ENCODE data around the gene CCDC157.

The CCDC157 gene

GRCh38 chr22:30354644-30355043, 2.2 kb upstream of the CCDC157 start:
- DNase-seq (ENCODE audit: low read depth, low spot score): no peak

GRCh38 chr22:30357236-30357570, 396 bp downstream of the CCDC157 start:
- no peak for DNase-seq (ENCODE audit: low read depth, low spot score)

DNA sequence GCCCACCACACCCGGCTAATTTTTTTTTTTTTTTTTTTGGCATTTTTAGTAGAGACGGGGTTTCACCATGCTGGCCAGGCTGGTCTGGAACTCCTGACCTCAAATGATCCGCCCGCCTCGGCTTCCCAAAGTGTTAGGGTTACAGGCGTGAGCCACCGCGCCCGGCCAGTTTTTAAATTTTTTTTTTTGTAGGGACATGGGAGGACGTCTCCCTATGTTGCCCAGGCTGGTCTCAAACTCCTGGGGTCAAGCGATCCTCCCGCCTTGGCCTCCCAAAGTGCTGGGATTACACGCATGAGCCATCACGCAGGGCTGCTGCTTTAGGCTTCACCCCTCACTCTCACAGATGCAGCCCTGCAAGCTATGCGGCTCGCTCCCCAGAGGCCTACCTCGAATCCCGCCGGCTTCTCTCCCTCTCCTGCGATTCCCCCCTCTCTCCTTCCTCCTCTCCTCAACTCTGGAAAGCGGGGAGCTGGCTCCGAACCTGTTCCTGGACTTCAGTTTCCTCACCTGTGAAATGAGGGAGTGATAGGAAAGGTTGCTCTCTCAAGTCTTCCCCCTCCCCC, 926 bp downstream of the CCDC157 start:
- no peak for DNase-seq (ENCODE audit: low read depth, low spot score)

DNA sequence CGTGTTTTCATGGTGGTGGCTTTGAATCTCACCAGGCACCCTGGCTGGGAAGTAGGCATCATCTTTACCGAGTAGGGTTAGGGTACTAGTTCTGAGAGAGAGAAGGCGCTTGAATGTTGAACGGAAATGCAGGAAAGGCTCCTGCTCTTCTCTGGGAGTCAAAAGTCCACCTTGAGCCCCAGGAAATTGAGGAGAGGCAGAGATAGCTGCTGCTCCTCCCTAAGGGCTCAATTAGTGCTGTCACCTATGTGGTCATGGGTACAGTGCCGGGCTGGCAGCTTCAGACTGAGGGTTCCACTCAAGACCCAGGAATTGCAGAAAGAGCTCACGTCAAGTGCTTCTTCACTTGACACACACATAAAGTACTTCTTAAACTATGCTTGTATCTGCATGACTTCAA, 1.7 kb downstream of the CCDC157 start:
- no peak for DNase-seq (ENCODE audit: low read depth, low spot score)

- DNase-seq (ENCODE audit: low read depth, low spot score): no peak
Observed at GRCh38 chr22:30361916-30362650, 5.3 kb downstream of the CCDC157 start.

DNA sequence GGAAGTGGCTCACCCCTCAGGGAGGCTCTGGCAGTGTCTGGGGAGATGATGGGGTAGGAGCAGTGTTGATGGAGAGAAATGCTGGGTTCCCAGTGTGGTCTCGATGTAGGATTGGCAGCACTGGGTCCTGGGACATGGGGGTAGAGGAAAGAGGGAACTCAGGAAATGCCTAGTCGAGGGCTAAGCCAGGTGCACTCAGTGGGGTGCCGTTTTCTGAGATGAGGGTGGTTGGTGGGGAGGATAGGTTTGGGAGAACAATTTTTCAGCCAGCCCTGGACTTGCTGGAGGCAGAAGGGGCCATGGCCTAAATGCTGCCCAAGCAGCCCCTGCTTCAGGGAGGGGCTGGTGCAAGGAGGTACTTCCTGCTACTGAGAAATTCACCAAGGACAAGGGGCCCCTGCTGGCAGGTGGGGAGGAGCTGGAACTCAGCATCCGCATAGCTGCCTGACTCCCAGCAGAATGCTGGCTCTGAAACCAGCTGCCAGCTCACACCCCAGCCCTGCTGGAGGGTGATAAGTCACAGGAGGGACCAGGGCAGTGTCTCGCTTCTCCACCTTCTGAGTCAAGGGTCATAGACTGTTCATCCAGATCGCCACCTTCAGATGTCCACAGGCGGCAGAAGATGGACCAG, 6.0 kb downstream of the CCDC157 start:
- peak; percentile 60 for DNase-seq (ENCODE audit: low read depth, low spot score)

- DNase-seq (ENCODE audit: low read depth, low spot score): no peak
Observed at GRCh38 chr22:30365891-30366290, 9.1 kb downstream of the CCDC157 start.

DNA sequence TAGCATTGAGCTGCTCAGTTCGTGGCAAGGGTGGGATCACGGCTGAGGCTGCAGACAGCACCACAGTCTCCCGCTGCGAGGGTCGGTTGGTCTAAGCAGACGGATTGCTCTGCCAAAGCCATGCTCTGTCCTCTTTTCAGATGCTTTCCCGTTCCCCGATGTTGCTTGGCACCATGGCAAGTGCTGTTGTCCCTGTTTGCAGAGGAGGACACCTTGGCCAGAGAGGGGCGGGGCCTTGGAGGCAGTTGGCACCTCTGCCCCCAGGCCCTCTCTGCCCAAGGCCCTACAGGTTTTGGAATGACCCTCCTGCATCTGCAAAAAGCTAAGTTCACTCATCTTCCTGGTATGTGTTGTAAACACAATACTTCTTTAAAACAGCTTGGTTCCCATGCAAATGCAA, 11.6 kb downstream of the CCDC157 start:
- DNase-seq (ENCODE audit: low read depth, low spot score): no peak

- DNase-seq (ENCODE audit: low read depth, low spot score): no peak
Observed at GRCh38 chr22:30370641-30371230, 13.9 kb downstream of the CCDC157 start.

DNA sequence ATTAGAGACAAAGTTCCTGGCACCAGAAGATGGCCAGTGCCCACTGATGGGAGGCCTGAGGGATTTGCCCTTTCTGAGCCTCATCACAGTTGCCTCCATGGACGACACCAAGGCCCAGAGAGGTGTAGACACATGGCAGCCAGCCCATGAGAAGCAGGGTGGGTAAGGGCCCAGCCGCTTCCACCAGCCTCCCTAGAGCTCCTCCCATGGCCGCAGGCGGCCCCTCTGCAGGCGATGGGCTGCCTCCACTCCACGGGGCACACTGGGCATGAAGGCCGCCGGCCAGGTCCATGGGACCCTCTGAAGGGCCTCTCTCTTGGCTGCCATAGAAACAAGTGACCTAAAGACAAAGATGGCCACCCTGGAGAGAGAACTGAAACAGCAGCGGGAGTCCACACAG, 14.5 kb downstream of the CCDC157 start:
- no peak for DNase-seq (ENCODE audit: low read depth, low spot score)

DNA sequence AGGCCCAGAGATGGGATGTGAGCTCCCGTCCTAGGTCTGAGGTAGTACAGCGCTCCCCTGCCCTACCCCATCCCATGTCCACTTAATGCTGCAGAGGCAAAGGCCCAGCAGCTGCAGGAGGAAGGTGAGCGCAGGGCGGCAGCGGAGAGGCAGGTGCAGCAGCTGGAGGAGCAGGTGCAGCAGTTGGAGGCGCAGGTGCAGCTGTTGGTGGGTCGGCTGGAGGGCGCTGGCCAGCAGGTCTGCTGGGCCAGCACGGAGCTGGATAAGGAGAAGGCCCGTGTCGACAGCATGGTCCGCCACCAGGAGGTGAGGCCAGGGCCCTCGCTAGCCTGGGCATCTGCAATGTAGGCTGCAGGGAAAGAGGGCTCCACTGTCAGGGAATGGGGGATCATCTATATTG, 15.2 kb downstream of the CCDC157 start:
- DNase-seq (ENCODE audit: low read depth, low spot score): no peak

GRCh38 chr22:30372915-30373314, 16.1 kb downstream of the CCDC157 start:
- no peak for DNase-seq (ENCODE audit: low read depth, low spot score)

DNA sequence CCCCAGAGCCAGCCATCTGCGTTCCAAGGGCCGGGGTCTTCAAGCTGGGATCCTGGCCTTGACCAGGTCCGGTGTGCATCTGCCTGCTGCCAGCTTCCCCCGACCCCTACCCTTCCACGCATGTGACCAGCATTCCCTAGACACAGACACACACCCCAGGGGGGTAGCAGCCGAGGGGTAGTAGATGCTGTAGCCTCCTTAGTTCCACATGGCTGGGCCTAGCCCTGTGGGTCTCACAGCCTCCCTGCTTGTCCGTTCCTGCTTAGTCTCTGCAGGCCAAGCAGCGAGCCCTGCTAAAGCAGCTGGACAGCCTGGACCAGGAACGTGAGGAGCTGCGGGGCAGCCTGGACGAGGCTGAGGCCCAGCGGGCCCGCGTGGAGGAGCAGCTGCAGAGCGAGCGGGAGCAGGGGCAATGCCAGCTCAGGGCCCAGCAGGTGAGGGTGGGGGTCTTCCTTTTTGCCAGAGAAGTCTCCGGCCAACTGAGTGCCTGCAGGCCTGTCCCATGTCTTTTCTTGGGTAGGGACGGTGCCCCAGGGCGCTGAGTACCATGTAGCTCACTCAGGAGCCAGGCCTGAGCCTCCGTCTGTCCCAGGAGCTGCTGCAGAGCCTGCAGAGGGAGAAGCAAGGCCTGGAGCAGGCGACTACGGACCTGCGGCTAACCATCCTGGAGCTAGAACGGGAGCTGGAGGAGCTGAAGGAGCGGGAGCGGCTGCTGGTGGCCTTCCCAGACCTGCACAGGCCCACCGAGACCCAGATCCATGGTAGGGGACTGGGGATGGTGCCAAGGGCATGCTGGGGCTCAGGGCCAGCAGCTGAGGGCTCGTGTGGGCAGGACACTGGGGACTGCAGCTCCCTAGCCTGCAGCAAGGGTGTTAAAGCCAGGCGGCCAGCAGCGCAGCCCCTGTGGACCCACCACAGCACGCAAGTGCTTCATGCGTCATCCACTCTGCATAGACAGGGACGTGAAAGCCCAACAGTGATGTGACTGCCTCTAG, 16.8 kb downstream of the CCDC157 start:
- no peak for DNase-seq (ENCODE audit: low read depth, low spot score)

DNA sequence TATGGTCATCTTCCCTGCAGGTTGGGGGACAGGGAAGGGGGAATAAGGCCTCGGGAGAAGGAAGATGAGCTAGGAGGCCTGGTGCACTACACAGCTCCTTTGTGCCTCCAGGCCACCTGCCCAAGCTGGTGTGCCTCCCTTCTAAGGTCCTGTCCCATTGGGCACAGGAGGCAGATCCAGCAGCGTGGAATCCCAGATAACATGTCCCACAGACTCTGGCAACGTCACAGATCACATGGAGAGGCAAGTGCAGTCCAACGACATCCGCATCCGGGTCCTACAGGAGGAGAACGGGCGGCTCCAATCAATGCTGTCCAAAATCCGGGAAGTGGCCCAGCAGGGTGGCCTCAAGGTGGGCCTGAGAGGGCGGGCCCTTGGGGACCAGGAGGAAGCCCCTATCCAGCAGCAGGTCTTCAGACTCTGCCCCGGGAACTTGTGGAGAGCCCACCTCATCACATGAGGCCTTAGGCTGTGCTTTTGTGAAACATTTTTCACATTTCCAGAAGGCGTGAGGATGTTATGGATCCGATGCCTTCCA, 18.6 kb downstream of the CCDC157 start:
- DNase-seq (ENCODE audit: low read depth, low spot score): no peak

DNA sequence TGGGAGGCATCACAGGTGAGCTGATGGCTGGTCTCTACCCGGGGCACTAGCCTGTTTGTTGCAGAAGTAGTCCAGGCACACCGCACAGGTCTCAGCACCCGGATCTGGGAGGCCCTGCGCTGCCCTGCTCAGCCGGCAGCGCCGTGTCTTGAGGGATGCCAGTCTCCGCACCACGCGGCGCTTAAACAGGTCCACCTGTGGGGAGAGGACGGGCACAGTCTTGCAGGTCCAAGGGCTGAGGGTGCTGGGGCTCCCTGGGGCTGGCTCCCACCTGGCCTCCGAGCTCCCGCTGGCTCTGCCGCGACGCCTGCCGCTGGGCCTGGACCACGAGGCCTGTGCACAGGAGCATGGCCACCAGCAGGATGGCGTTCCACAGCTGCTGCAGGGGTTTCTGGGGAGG, 23.2 kb downstream of the CCDC157 start:
- DNase-seq (ENCODE audit: low read depth, low spot score): no peak

GRCh38 chr22:30381264-30381663, 24.5 kb downstream of the CCDC157 start:
- no peak for DNase-seq (ENCODE audit: low read depth, low spot score)

DNA sequence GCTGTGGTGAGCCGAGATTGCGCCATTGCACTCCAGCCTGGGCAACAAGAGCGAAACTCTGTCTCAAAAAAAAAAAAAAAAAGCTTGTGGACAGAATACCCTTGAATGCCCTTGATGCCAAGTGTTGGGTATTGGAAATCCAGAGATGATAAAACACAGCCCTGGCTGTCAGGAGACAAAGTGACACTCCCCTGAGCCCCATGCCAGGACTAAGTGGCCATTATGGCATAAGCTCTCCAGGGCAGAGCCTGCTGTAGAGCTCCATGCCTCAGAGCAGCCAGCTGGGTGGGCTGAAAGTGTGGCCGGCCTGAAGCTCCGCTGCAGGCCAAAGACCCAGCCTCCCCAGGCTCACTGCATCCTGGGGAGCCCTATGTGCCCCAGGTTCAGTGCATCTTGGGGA, 25.5 kb downstream of the CCDC157 start:
- DNase-seq (ENCODE audit: low read depth, low spot score): no peak

GRCh38 chr22:30383061-30383460, 26.3 kb downstream of the CCDC157 start:
- no peak for DNase-seq (ENCODE audit: low read depth, low spot score)

DNA sequence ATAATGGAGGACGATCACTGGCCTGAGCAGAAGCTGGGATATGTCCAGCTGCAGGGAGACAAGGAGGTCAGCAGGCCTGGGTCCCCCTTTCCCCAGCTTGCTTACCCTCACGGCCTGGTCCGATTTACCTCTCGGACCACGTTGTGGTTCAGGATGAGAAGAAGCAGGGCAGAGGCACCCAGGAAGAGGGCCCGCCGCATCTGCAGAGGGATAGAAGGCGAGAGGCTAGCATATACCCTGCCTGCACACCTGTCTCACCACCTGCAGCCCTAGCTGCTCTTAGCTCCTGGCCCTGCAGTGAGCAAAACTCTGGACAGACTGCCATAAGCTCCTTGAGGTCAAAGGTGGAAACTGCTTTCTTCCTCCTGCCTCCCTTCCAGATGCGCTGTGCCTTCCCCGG, 29.1 kb downstream of the CCDC157 start:
- DNase-seq (ENCODE audit: low read depth, low spot score): no peak

GRCh38 chr22:30386608-30386959, 29.8 kb downstream of the CCDC157 start:
- DNase-seq (ENCODE audit: low read depth, low spot score): no peak

Measured in iPS DF 19.7 (cell line).